GF-D8 (cell line): ENCODE measurements around the gene CMTR1.
"Not testable (repeated sequence)": the region's sequence is repeated elsewhere in the genome, so short reads cannot be mapped to it uniquely, and the experiment has no call there.

Experiments
- DNase-seq: peaks from one replicate; lab custom pipeline; 2025; lab: John Stamatoyannopoulos, UW

CMTR1 gene, protein sequence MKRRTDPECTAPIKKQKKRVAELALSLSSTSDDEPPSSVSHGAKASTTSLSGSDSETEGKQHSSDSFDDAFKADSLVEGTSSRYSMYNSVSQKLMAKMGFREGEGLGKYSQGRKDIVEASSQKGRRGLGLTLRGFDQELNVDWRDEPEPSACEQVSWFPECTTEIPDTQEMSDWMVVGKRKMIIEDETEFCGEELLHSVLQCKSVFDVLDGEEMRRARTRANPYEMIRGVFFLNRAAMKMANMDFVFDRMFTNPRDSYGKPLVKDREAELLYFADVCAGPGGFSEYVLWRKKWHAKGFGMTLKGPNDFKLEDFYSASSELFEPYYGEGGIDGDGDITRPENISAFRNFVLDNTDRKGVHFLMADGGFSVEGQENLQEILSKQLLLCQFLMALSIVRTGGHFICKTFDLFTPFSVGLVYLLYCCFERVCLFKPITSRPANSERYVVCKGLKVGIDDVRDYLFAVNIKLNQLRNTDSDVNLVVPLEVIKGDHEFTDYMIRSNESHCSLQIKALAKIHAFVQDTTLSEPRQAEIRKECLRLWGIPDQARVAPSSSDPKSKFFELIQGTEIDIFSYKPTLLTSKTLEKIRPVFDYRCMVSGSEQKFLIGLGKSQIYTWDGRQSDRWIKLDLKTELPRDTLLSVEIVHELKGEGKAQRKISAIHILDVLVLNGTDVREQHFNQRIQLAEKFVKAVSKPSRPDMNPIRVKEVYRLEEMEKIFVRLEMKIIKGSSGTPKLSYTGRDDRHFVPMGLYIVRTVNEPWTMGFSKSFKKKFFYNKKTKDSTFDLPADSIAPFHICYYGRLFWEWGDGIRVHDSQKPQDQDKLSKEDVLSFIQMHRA

DNA sequence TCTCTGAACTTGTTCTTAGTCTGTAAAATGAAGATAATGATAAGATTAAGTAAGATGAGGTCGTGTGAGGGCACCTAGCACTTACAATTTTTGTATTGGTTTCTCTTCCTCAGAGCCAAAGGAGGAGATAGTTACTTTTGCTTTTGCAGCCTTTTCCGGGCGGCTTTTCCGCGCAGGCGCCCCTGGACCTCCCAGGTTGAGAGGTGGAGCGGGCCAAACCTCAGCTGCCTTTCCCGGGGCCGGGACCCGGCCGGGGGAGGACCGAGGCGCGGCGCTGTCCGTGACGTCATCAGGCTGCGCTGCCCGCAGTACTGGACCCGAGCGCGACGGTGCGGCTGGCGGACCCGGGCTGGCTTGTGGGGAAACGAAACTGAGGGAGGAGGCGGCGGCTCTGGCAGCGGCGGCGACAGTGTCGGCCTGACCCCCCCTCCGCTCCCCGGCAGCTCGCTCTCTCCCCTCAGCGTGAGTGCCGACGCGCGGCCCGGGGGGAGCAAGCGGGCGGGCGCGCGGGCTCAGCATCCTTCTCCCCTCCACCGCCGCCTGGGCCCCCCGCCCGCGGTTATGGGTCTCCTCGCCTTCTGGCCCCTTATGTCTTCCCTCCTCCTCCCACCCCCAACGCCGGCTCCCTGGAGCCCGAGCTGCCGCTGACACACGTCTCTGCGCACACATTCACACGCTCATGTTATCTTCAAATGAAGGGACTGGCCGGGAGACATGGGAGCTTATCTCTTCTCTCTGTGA is at the start of gene CMTR1:
TSS of gene CMTR1 (plus strand) at position 306 of the 741 bp plus-strand sequence. CDS start 2,409 bp downstream, outside the sequence.
- DNase-seq = peak; percentile 59

DNA sequence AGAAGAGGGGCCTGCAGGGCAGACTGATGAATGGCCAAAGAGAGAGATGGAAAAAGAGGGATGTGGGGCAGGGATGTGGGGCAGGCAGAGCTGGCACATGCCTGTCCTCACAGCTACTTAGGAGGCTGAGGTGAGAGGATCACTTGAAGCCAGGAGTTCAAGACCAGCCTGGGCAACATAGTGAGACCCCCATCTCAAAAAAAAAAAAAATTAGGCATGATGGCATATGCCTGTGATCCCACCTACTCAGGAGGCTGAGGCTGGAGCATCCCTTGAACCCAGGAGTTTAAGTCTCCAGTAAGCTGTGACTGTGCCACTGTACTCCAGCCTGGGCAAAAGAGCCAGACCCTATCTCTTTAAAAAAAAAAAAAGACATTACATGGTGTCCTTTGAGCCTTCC is 44.4 kb upstream of the CMTR1 start:
- DNase-seq = no peak

DNA sequence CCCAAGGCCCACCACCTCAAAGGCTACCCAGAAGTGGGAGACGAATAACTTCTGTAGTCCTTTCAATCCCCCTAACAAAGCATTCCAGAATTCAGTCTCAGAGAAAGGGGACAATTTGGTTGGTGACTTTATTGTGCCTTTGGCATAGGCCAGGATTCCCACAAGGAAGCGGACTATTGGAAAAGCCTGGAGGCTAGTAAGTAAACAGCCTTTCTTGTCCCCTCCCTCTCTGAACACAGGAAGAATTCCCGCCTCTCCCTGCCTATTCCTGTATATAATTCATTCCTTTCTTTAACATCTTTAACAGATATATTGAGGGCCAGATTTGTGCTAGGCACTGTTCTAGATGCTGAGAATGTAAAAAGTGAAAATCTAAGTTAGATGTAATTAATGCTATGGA is 43.2 kb upstream of the CMTR1 start:
- DNase-seq = no peak

DNA sequence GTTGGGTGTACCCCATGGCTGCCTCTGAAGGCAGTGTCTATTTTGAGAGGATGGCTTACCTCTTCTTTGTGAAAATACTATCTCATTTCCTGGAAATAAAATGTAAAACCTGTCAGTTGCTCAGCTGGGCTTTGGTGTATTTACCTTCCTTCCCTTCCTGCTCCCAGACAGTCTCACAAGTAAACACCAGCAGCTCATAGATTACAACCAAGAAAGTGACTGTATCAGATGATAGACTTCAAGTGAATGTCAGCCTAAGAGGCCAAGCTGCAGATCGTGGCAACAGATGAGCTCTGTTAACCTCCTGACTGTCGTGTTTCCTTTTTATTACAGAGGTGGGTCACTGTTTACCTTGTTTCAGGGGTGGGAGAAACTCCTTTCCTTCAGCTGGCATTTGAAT is 41.9 kb upstream of the CMTR1 start:
- DNase-seq = no peak

DNA sequence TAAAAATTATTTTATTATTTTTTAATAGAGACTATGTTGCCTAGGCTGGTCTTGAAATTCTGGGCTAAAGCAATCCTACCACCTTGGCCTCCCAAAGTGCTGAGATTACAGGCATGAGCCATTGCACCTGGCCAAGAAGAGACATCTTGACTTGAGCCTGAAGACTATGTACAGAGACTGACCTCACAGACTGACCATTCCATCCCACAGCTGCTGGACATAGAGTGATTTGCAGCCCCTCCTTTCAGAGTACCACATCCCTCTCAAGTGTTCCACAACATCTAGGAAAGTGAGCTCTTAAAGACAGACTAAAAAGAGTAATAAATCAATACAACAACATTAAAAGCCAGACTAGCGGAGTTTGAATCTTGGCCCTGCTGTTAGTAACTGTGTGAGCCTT is 40.2 kb upstream of the CMTR1 start:
- no peak for DNase-seq

DNA sequence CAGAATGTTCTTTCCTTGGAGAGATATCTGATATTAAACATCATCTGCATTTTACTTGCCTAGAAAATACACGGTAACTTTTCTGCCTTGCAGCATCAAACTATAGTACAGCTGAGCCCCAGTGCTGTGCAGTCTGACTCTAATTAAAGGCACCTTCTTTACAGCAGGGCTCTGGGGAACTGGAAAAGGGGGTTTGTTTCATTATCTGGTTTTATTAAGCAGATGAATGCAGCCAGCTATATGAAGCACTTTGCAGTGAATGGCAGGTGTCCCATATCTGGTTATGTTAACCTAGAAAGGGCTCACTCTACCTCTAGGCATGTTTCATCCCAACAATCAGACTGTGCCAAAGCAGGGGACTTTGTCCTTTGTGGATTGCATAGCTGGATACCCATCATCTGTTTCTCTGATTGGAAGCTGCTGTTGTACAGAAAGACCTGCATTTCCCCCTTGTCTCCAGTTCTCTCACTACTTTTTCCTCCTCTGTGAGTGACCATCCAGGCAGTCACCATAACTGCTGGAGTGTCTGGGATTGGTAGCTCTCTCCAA is 39.6 kb upstream of the CMTR1 start:
- DNase-seq = no peak

DNA sequence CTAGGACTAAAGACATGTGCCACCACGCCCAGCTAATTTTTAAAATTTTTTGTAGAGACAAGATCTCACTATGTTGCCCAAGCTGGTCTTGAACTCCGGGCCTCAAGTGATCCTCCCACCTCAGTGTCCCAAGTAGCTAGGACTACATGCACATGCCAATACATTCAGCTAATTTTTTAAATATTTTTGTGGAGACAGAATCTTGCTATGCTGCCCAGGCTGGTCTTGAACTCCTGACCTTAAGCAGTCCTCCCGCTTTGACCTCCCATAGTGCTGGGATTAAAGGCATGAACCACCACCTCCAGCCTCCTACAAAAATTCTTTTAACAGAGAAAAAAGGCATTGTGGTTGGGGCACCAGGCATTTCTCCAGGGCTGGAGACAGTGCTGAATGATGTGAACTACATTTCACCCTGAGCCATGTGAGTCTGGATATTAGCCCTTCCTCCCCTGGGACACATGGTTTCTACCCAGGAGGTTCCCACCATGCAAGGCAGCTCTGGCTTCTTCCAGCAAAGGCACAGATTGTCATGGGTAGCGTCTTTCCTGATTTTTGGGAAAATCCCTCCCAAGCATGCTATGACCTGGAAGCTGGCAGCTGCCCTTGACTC is 36.3 kb upstream of the CMTR1 start:
- DNase-seq = no peak

DNA sequence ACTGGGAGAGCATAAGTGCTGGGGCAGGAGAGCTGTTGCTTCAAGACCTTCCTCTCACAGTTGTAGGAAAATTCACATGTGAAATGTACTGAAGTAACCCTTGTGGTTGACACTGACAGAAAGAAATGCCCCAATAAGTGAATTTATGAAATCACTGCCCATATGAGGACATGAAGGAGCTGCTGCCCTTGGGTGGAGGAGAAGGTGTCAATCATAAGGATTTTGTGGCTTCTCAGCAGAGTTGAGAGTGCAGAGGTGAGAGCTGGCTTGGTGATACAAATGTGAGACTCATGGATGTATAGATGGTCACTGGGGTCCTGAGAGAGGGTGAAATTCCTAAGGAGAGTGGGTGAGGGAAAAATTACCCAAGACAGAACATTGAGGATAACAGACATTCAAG is 33.9 kb upstream of the CMTR1 start:
- no peak for DNase-seq

DNA sequence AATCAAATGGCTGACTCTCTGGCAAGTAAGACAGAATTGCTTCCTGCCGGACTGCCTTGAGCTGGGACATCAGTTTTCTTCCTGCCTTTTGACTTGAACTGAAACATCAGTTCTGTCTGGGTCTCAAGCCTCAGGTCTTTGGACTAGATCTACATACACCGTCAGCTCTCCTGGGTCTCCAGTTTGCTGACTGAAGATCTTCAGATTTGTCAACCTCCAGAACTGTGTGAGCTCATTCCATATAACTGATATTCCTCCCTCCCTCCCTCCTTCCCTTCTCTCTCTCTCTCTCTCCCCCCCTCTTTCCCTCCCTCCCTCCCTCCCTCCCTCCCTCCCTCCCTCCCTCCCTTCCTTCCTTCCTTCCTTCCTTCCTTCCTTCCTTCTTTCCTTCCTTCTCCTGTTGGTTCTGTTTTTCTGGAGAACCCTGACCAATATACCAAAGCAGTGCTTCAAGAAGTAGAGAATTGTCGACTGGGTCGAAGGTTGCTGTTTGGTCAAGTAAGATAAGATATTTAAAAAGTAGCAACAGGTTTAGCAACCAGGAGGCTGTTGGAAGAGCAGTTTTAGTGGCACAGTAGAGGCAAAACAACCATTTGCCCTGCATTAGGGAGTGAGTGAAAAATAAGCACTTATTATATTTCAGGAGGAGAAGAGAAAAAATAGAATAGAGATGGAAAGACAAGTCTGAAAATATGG is 33.1 kb upstream of the CMTR1 start:
- no peak for DNase-seq

DNA sequence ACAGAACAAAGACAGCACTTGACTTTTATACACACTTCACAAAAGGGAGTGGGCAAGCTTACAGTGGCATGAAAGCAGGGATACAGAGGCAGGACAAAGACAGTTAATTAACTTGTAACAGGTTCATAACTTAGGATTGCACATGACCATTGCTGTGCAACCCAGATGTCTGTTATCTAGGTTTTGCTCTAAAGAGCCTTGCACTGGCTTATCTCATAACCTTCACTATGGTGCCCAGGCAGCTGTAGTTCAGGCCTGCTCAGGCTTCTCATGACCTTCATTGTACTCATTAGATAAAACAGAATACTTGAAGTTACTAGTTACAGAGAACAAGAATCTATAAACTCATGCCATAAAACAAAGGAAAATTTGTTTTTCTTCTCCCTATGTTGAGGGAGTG is 31.4 kb upstream of the CMTR1 start:
- not testable (repeated sequence) for DNase-seq

DNA sequence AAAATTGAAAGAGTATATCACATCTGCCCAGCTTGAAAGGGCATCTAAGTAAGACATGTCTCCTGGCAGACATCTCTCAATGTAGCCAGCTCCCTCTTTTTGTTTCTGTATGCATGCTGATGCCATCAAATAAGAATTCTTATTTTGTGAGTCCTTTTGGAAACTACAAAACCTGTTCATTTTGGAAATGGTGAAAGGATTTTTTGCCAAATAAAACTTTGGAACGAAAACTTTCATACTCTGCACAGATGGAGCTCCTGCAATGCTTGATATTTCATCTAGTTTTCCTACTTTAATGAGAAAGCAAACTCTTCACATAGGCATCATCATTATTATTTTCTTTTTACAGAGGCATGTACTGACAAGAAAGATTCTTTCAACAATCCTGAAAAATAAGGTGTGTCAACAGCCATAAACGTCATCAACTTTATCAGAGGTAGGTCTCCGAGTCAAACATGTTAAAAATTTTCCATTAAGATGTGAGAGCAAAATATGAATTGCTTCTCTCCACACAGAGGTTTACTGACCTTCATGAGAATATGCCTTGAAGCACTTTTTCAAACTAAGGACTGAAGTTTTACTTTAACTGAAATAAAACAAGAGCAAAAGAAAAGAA is 26.2 kb upstream of the CMTR1 start:
- DNase-seq = no peak

DNA sequence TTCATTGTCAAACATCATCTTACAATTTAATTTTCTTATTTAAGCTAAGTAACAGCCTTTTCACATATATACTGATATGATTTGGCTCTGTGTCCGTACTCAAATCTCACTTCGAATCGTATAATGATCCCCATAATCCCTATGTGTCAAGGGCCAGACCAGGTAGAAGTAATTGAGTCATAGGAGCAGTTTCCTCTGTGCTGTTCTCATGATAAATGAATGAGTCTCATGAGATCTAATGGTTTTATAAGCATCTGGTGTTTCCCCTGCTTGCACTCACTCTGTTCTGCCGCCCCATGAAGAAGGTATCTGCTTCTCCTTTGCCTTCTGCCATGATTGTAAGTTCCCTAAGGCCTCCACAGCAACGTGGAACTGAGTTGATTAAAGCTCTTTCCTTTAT is 25.1 kb upstream of the CMTR1 start:
- no peak for DNase-seq

DNA sequence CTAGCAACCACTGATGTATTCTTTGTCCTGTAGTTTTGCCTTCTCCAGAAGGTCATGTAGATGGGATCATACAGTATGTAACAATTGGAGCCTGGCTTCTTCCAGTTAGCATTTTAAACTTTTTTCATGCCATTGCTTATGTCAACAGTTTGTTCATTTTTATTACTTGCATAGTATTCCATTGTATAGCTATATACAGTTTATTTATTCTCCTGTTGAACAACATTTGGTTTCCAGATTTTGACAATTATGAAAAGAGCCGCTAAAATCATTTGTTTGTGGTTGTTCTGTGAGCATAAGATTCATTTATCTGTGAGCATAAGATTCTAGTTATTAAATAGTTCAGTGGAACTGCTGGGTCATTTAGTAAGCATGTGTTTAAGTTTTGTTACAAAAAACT is 23.5 kb upstream of the CMTR1 start:
- DNase-seq = no peak

DNA sequence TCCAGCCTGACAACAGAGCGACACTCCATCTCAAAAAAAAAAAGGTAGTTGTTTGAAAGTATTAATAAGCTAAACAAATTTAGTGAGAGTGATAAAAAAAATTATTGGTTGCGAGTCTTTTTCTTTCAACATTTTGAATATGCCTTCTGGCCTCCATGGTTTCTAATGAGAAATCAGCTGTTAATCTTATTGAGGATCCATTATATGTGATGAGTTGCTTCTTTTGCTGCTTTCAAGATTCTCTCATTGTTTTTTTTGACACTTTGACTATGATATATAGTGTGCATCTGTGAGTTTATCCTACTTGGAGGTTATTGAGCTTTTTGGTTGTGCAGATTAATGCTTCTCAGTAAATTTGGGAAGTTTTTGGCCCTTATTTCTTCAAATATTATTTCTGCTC is 15.6 kb upstream of the CMTR1 start:
- DNase-seq = no peak

DNA sequence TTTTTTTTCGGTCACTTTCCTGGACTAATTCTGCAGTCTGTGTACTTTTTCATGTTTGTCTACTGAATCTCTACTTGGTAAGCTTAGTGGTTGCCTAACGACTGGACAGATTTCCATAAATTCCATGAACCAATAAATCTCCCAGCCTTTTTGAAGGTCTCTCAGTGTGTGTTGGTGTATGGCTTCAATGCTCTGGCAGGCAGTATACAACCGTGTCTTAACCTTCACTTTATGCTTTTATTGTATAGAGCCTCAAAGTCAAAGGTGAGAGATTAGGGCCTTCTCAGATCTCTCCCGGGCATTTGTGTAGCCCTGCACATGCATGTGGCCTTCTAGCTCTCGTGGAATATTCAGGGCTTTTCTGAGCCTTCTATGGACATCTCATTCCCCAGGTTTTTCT is 14.3 kb upstream of the CMTR1 start:
- DNase-seq = no peak

DNA sequence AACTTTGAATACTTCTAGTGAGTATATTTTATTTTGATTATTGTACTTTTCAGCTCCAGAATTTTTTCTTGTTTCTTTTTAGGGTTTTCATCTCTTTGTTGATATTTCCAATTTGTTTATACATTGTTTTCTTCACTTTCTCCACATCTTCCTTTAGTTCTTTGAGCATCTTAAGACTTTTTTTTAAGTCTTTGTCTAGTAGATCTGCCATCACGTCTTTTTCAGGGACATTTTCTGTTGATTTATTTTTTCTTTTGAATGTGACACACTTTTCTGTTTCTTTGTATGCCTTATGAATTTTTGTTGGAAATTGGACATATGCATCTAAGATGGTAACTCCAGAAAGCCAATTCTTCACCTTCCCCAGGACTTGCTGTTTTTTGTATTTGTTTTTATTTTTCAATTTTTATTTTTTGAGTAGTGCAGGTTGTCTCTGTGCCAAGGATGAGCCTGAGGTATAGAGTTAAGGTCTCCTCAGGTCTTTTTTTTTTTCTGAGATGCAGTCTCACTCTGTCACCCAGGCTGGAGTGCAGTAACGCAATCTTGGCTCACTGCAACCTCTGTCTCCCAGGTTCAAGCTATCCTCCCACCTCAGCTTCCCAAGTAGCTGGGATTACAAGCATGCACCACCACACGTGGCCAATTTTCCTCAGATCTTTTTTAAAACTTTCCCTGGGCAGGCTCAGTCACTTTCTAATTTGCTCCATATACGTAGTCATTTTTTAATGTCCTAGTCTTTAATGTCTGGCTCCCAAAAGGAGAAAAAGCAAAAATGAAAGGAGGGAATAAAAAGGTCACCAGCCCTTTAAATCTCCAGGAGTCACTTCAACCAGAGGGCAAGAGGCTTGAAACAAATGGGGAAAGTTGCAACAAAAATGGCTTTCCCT is 6.7 kb upstream of the CMTR1 start:
- no peak for DNase-seq

DNA sequence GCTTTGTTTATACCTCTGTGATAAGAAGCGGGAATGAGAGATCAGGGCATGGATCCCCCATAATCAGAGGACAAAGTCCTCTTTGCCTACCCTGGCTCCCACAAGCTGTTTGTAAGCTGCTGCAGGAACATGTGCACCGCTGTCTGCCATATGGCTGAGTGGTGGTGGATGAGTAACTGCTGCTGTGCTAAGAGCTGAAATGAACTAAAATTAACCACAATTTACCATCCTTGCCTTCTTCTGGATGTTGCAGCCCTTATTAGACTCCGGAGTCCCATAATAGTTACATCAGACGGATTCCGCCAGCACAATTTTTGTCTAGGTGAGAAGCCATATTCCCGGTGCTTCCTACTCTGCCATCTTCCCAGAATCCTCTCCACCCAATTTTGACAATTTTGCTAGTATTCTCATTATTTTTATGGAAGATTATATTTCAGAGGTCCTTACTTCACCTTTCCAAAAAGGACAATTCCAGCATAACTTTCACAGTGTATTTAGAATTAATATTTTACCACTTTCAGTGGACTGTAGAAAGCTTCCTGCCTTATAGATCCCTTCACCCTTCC is 6.0 kb upstream of the CMTR1 start:
- DNase-seq = no peak

DNA sequence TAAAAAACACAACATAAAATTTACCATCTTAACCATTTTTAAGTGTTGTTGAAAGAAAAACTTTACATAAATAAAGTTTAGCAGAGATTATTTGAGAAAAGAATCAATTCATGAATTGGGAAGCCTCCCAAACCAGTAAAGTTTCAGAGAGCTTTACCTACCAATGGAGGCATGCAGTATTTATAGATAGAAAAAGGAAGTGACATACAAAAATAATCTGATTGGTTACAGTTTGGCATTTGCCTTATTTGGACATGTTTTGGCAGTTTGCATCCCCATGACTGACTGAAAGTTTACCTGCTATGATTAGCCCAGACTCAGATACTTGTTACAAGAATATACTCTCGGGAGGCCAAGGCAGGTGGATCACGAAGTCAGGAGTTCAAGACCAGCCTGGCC is 3.7 kb upstream of the CMTR1 start:
- no peak for DNase-seq

DNA sequence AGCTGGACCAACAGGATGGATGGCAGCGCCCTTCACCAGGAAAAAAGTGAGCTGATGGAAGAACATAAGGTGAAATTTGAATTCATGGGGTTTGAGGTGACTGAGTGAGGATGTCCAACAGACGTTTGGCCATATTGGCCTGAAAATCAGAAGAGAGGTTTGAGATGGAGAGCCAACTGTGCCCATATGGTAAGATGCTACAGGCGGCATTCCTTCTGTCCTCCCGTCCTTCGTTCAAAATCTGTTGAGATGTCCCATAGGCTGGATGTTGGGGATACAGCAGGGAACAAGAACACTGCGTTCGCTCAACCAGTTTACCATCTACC is 468 bp upstream of the CMTR1 start:
- no peak for DNase-seq
